ENCODE measurements around the gene STX3. TPM values are rescaled to one million over a fixed set of nuclear protein-coding genes. Genes with fewer than 3 reads are reported as not detected.
"Not testable (repeated sequence)": the region's sequence is repeated elsewhere in the genome, so short reads cannot be mapped to it uniquely, and the experiment has no call there.

Gene STX3
- total RNA-seq, 1 donor from 2014 or later = 11.1 TPM

GRCh38 chr11:59758401-59759037 lies 3.3 kb downstream of the STX3 start:
- no peak for DNase-seq (ENCODE audit: low spot score)

DNA sequence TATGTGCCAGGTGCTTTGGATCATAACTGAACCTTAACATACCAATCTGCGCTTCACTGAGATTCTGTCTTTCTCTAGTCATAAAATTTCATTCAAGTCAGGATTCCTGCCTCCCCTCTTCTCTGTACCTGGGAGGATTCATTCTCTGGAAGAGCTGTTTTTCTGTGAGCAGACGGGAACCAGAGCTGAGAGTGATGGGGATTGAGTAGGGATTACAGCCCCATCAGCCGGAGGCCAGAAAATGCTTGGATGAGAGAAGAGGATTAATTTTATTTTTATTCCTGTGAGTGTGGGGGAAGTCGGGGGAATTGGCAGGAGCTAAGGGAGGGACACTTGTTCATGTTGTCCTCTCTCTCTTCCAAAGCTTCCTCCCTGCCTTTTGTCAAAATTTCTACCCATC lies 4.7 kb downstream of the STX3 start:
- peak; percentile 47 for DNase-seq (ENCODE audit: low spot score)

DNA sequence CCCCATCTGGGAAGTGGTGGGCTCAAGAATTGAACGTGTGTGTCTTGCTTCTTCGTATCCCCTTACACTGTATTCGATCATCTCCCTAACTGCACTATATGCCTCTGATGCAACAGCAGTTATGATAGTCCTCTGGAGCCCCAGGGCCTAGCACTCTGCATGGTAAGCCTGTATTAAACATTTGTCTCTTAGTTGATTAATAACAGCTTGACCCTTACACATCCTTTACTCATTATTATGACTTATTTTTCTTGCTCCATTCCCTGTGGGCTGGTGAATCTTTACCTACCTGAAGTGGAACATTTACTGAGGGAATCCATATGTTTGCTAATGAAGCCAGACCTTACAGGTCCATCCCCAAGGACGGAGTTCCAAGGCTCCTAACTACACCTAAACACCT lies 5.6 kb downstream of the STX3 start:
- DNase-seq (ENCODE audit: low spot score) = no peak

DNA sequence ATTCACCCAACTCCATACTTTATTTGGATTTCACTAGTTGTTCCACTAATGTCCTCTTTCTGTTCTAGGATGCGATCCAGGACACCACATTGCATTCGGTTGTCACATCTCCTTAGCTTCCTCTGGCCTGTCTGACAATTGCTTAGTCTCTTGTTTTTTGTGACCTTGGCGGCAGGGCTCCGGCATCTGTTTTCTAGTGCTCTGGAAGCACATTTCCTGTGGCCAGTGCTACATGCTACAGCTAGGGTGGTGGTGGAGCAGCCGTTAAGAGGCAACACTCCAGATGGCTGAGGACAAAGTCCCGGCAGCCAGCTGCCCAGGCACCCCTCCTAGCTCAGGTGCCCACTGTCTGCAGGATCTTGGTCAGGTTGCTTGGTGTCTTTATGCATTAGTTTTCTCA lies 6.8 kb downstream of the STX3 start:
- DNase-seq (ENCODE audit: low spot score) = no peak

- DNase-seq (ENCODE audit: low spot score) = no peak
Measured at GRCh38 chr11:59765068-59765735, 10.0 kb downstream of the STX3 start.

DNA sequence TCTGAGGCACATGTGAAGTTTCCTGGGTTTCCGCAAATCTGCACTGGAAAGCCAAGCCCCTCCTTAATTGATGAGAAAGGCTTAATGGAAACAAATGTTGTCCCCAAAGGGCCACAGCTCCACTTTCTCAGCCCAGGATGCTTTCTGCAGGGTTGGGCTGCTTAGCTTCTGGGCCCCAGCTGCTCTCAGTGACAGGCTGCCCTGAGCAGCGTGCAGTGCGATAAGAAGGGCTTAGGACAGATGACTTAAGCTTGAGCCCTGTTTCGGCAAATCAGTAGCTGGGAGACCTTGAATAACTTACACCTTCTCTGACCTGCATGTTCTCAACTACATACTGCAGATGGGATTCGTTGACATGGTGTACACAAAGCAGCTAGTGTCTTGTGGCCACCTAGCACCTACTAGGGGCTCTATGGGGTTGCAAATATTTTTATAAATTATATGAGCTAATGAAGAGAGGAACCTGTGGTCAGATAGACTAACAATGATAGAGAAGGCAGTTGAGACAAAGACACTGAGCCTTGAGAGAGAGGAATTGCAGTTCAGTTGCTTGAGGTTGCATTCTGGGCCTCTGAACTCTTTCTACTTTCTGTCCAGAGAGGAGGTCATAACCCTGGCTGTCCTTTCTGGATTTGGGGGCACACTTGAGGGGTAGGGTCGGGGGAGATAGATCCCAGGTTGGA lies 11.5 kb downstream of the STX3 start:
- DNase-seq (ENCODE audit: low spot score) = no peak

DNA sequence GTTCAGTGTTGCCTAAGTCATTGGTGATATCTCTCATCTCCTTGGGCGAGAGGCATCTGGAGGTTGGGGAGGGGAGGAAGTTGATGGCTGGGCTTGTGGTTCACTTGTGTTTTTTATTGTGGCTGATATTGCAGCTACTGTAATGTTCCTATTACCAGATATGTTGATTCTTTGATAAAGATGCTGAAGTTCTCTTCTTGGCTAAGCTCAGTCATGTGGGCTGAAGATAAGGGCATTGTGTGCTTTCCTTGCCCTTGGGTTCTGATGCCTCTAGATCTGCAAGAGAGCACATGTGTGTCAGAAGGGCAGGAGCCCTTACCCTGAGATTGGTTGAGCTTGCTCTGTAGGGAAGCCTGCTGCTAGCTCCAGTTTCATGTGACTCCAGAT lies 12.0 kb downstream of the STX3 start:
- no peak for DNase-seq (ENCODE audit: low spot score)

- DNase-seq (ENCODE audit: low spot score) = no peak
Measured at GRCh38 chr11:59769111-59769510, 13.9 kb downstream of the STX3 start.

GRCh38 chr11:59769828-59770227 lies 14.7 kb downstream of the STX3 start:
- DNase-seq (ENCODE audit: low spot score) = no peak

GRCh38 chr11:59770319-59770718 lies 15.1 kb downstream of the STX3 start:
- no peak for DNase-seq (ENCODE audit: low spot score)

- no peak for DNase-seq (ENCODE audit: low spot score)
Measured at GRCh38 chr11:59770869-59771268, 15.7 kb downstream of the STX3 start.

GRCh38 chr11:59771605-59772004 lies 16.4 kb downstream of the STX3 start:
- DNase-seq (ENCODE audit: low spot score) = no peak

DNA sequence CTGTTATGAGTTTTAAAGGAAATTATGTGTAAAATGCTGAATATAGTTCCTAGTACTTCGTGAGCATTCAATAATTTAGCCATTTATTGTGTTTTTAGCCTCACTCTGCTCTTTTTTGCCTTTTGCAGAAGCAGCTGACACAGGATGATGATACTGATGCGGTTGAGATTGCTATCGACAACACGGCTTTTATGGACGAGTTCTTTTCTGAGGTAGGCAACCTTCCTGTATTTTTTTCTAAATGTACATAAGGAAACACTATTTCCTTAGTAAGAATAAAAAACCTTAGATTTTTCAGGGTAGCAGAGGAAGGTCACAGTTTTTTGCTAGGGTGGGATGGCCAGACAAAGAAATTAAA lies 17.9 kb downstream of the STX3 start:
- DNase-seq (ENCODE audit: low spot score) = no peak

DNA sequence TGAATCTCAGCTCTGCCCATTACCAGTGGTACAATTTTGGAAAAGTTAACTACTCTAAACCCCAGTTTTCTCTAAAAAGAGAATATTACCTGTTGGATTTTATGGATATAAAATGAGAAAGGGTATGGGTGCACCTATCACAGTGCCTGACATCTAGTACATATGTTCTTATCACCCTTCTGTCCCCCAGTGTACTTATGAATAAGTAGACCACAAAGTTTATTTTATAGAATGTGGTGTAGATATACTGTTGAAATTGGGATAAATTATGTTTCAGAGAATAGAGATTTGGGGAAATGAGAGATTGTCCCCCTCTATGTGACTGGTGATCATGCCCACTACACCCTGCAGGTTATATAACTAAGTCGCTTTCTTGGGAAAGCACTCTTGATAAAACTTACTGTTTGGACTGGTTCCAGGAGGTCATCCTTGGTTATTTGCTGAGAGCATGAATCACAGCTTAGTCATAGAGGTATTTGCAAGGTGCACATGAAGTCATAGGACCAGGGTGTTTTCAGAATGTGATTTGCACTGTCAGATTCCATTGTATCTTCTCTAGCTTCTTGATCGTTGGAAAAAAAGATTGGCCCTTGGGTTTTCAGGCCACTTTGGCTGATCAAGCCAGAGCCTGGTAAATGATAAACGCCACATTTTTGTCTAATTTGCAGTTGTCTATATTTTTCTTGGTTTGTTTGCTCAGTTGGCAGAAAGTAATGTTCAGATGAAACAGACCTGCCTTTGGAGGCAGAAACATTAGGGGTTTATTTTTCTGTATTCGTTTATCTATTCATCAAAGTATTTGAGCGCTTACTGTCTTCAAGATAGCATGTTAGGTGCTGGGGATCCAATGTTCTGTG lies 21.3 kb downstream of the STX3 start:
- no peak for DNase-seq (ENCODE audit: low spot score)

GRCh38 chr11:59777104-59777503 lies 21.9 kb downstream of the STX3 start:
- no peak for DNase-seq (ENCODE audit: low spot score)

DNA sequence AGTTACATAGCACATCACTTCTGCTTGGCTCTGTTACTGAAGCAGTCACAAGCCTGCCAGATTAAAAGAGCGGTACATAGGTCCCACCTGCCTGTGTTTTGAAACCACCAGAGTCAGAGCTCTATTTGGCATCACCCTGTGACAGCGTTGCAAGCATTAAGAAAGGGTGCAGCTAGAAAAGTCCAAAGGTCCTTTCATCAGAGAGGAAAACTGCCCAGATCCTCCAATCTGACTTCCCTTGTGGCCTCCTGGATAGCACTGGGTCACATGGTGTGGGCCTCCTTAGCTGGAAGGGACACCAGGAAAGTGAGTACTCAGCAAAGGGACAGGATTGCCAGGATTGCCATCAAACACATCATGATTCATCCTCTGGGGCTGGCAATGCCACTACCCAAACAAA lies 22.9 kb downstream of the STX3 start:
- DNase-seq (ENCODE audit: low spot score) = no peak

- no peak for DNase-seq (ENCODE audit: low spot score)
Measured at GRCh38 chr11:59779487-59779886, 24.3 kb downstream of the STX3 start.

DNA sequence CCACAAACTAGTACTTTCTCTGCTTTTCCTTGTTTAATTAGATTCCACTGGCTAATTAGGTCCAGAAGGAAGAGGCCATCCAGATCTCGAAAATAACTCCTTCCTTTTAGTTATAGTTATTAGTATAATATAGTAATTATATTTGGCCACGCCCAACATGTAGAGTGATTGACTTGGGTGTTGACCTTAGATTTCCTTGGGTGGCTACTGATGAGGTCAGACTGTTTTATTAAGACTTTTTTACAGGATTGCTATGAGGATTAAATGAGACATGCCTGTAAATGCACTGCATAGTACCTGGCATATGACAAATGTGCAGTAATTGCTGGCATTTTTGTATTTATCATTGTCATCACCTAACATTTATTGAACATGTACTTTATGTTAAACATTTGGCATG lies 26.9 kb downstream of the STX3 start:
- DNase-seq (ENCODE audit: low spot score) = no peak

DNA sequence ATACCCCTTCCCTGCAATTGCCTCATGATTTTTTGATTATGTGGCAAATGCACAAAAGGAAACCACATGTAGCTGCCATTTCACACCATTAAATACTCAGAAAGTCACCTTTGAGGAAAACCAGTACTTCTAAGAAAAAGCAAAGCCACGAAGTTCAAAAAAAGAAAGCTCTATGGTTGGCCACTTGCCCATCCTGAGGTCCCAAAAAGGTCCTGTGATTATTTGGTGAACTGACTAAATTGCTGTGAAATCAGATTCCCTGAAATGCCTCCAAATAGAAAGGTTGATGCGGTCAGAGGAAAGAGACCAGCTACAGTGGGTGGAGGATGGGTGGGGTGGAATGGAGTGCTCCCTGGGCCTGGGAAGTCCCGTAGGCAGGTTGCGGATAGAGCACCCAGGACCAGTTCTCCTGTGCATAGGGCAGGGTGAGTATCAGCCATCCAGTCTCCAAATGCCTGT lies 28.5 kb downstream of the STX3 start:
- DNase-seq (ENCODE audit: low spot score) = no peak

GRCh38 chr11:59784441-59784840 lies 29.3 kb downstream of the STX3 start:
- not testable (repeated sequence) for DNase-seq (ENCODE audit: low spot score)

DNA sequence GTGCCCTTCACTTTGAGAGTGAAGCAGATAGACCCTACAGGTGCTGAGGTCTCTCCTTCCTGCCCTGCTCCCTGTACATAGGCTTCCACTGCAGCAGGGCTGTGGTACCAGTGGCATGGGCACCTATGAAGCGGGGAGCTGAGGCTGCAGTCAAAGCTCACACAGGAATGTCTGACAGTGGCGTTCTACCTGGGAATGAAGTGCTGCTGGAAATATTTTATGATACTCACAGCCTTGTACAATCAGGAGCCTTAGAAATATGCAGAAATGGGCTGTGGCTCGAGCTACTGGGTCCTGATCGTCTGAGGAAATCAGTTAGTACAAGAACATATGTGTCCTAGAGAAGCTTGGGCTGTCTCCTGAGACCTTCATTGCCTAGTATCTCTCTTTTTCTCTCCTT lies 30.6 kb downstream of the STX3 start:
- no peak for DNase-seq (ENCODE audit: low spot score)

DNA sequence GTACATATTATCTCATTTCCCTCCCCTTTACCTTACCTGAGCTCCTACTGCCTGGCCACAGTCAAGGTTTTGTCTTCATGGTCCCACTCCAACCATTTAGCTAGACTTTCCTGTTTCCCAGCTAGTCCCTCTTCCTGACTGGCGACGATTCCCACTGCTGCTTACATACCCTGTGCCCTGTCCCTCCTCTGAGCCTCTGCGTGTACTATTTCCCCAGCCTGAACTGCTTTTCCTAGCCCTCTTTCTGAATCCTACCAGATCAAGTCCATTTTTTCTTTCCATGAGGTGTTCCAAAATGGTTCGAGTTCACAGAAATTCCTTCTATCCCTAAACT lies 32.0 kb downstream of the STX3 start:
- DNase-seq (ENCODE audit: low spot score) = no peak

Measured in umbilical cord (tissue), 2 donors.